D721Med (cell line): ENCODE results near the gene ACYP1.

ENCODE experiments used
- DNase-seq: peaks from one replicate; pipeline ENCODE4 v3.0.0; 2011; ENCODE audit warnings: low spot score; ENCODE audit not compliant: insufficient read length
- FAIRE-seq: peaks from 2 replicates; lab custom pipeline; 2011; peaks lifted over from hg19 to GRCh38; lab: Jason Lieb, UNC
- CTCF ChIP-seq: IDR thresholded peaks from 2 replicates; pipeline ENCODE4 v1.5.1; 2012; ENCODE audit warnings: mild to moderate bottlenecking, control low read depth; ENCODE audit not compliant: insufficient read depth; ENCODE audit errors: missing control alignments

Gene ACYP1

GRCh38 chr14:75049731-75050201, 14.1 kb downstream of the ACYP1 start:
- FAIRE-seq (no peak), DNase-seq (no peak)
- TF ChIP-seq CTCF, result no peak

- no peak for DNase-seq
- no peak for TF ChIP-seq CTCF
- no peak for FAIRE-seq
Observed at GRCh38 chr14:75049136-75049535, 14.7 kb downstream of the ACYP1 start.

- FAIRE-seq (no peak), DNase-seq (no peak)
- TF ChIP-seq CTCF, result no peak
Observed at GRCh38 chr14:75048101-75048500, 15.7 kb downstream of the ACYP1 start.

- no peak for DNase-seq
- TF ChIP-seq CTCF, result no peak
- no peak for FAIRE-seq
Observed at GRCh38 chr14:75047506-75047905, 16.3 kb downstream of the ACYP1 start.

GRCh38 chr14:75046899-75047298, 16.9 kb downstream of the ACYP1 start:
- DNase-seq (no peak), FAIRE-seq (no peak)
- no peak for TF ChIP-seq CTCF

GRCh38 chr14:75046275-75046674, 17.5 kb downstream of the ACYP1 start:
- DNase-seq (no peak), FAIRE-seq (no peak)
- no peak for TF ChIP-seq CTCF

GRCh38 chr14:75044752-75045151, 19.1 kb downstream of the ACYP1 start:
- FAIRE-seq (no peak), DNase-seq (no peak)
- TF ChIP-seq CTCF, result no peak
